ENCODE measurements around the gene DAZAP1.

DAZAP1 gene

GRCh38 chr19:1468274-1468820 is 61.0 kb downstream of the DAZAP1 start:
- ChIA-PET CTCF (interaction anchor here (1.2 to 1.7 kb wide), 5 partner anchors 9 to 224 kb away, joined by 4 to 8 read pairs (median 6); no protein-coding TSS in a partner anchor), POLR2A (interaction anchor here (0.6 kb wide), 1 partner anchor 193 kb away, joined by 3 read pairs; the partner anchor contains the start of gene FAM174C)
- TF ChIP-seq CTCF (IDR thresholded peaks at IDR 0.05; ENCODE audit: insufficient read depth, low read length, missing control alignments) = no peak
- H3K4me3 ChIP-seq (ENCODE audit: low read depth, low read length) = no peak overlapping the region
- DNase-seq (ENCODE audit: low read depth, low spot score) = no peak

GRCh38 chr19:1468821-1469254 is 61.5 kb downstream of the DAZAP1 start:
- TF ChIP-seq CTCF (IDR thresholded peaks at IDR 0.05; ENCODE audit: insufficient read depth, low read length, missing control alignments) = no peak
- DNase-seq (ENCODE audit: low read depth, low spot score) = no peak
- ChIA-PET POLR2A (no interaction called here), CTCF (interaction anchor here (1.2 to 1.7 kb wide), 5 partner anchors 9 to 225 kb away, joined by 4 to 8 read pairs (median 6); no protein-coding TSS in a partner anchor)
- H3K4me3 ChIP-seq (ENCODE audit: low read depth, low read length) = peak overlapping the region; percentile 15; the same call in 1 of the 2 replicates

GRCh38 chr19:1469255-1470054 is 62.1 kb downstream of the DAZAP1 start:
- H3K4me3 ChIP-seq (ENCODE audit: low read depth, low read length) = peak overlapping the region; percentile 15; the same call in 1 of the 2 replicates
- POLR2A ChIA-PET = no interaction called here
- CTCF ChIA-PET = interaction anchor here (1.2 to 1.7 kb wide), 4 partner anchors 8 to 189 kb away, joined by 5 to 8 read pairs (median 6); no protein-coding TSS in a partner anchor

GRCh38 chr19:1470055-1470304 is 62.6 kb downstream of the DAZAP1 start:
- CTCF ChIA-PET = no interaction called here
- POLR2A ChIA-PET = no interaction called here

More at GRCh38 chr19:1469255-1470054, 62.1 kb downstream of the DAZAP1 start:
- DNase-seq (ENCODE audit: low read depth, low spot score) = no peak
- no peak for TF ChIP-seq CTCF (IDR thresholded peaks at IDR 0.05; ENCODE audit: insufficient read depth, low read length, missing control alignments)

GRCh38 chr19:1470305-1471009 is 63.1 kb downstream of the DAZAP1 start:
- POLR2A ChIA-PET = interaction anchor here (1.1 kb wide), 1 partner anchor 201 kb away, joined by 3 read pairs; the partner anchor contains the start of gene CIRBP
- CTCF ChIA-PET = no interaction called here
- H3K4me3 ChIP-seq (ENCODE audit: low read depth, low read length) = peak overlapping the region; percentile 15
- no peak for DNase-seq (ENCODE audit: low read depth, low spot score)
- no peak for TF ChIP-seq CTCF (IDR thresholded peaks at IDR 0.05; ENCODE audit: insufficient read depth, low read length, missing control alignments)

More at GRCh38 chr19:1470055-1470304, 62.6 kb downstream of the DAZAP1 start:
- DNase-seq (ENCODE audit: low read depth, low spot score) = no peak
- H3K4me3 ChIP-seq (ENCODE audit: low read depth, low read length) = peak overlapping the region; percentile 15; the same call in 1 of the 2 replicates
- TF ChIP-seq CTCF (IDR thresholded peaks at IDR 0.05; ENCODE audit: insufficient read depth, low read length, missing control alignments) = no peak
